Esophagus squamous epithelium (tissue), 4 donors: ENCODE results near the gene CCIN.

Experiments used
- CTCF ChIP-seq, 6 experiments: fragments of 450-650 bp in 4 of 6; fragments of 200-600 bp in 2 of 6; sonication (generic) in 2 of 6; IDR thresholded peaks; one replicate each; pipeline ENCODE4 v1.5.1; 2016 to 2019; ENCODE audit warnings: antibody characterized with exemption in 6 of 6, mild to moderate bottlenecking in 4 of 6, moderate library complexity in 4 of 6
- POLR2A ChIP-seq, 4 donors: fragments of 450-650 bp; IDR thresholded peaks; one replicate each; pipeline ENCODE4 v1.6.1; 2017; ENCODE audit warnings: antibody characterized with exemption in 4 of 4, mild to moderate bottlenecking in 4 of 4, moderate library complexity in 3 of 4

- TF ChIP-seq CTCF (IDR thresholded peaks at IDR 0.05) (no peak), POLR2A (IDR thresholded peaks at IDR 0.05) (no peak)
Measured at GRCh38 chr9:36204906-36205547, 35.8 kb downstream of the CCIN start.
